ENCODE data around the gene NAGPA.

Gene NAGPA

GRCh38 chr16:5006348-5007193 is 27.2 kb downstream of the NAGPA start:
- Mint-ChIP-seq H3K9me3 (no peaks in the 10 kb centered on the region), H3K4me3 (no peak overlapping the region), H3K36me3 (no peaks in the 10 kb centered on the region), H3K27ac (no peak overlapping the region), H3K4me1 (no peaks in the 10 kb centered on the region)
- ATAC-seq = no peak
- DNase-seq (ENCODE audit: low spot score in 2 of 2) = no peak

GRCh38 chr16:5005916-5006315 is 27.8 kb downstream of the NAGPA start:
- ATAC-seq = no peak

GRCh38 chr16:5004311-5004710 is 29.4 kb downstream of the NAGPA start:
- ATAC-seq = no peak
- no peaks in the 10 kb centered on the region for H3K4me1 Mint-ChIP-seq
- H3K4me3 Mint-ChIP-seq = no peak overlapping the region
- H3K9me3 Mint-ChIP-seq = no peaks in the 10 kb centered on the region
- no peaks in the 10 kb centered on the region for H3K36me3 Mint-ChIP-seq
- no peak for DNase-seq (ENCODE audit: low spot score in 2 of 2)
- H3K27ac Mint-ChIP-seq = no peak overlapping the region

More at GRCh38 chr16:5005916-5006315, 27.8 kb downstream of the NAGPA start:
- Mint-ChIP-seq H3K36me3 (no peaks in the 10 kb centered on the region), H3K4me3 (no peak overlapping the region), H3K4me1 (no peaks in the 10 kb centered on the region), H3K9me3 (no peaks in the 10 kb centered on the region), H3K27ac (no peak overlapping the region)
- DNase-seq (ENCODE audit: low spot score in 2 of 2) = no peak

- Mint-ChIP-seq H3K9me3 (no peaks in the 10 kb centered on the region), H3K4me1 (no peaks in the 10 kb centered on the region), H3K4me3 (no peak overlapping the region), H3K27ac (no peak overlapping the region), H3K36me3 (no peaks in the 10 kb centered on the region)
- no peak for DNase-seq (ENCODE audit: low spot score in 2 of 2)
- ATAC-seq = no peak
Measured at GRCh38 chr16:5003828-5004227, 29.9 kb downstream of the NAGPA start.

- H3K4me3 Mint-ChIP-seq = no peak overlapping the region
- peak; percentile 8 for ATAC-seq
- no peaks in the 10 kb centered on the region for H3K36me3 Mint-ChIP-seq
- no peaks in the 10 kb centered on the region for H3K9me3 Mint-ChIP-seq
- no peak overlapping the region for H3K27ac Mint-ChIP-seq
- no peaks in the 10 kb centered on the region for H3K4me1 Mint-ChIP-seq
- no peak for DNase-seq (ENCODE audit: low spot score in 2 of 2)
Measured at GRCh38 chr16:5003211-5003610, 30.5 kb downstream of the NAGPA start.

GRCh38 chr16:5002699-5003143 is 31.0 kb downstream of the NAGPA start:
- no peak overlapping the region for H3K4me3 Mint-ChIP-seq
- no peaks in the 10 kb centered on the region for H3K4me1 Mint-ChIP-seq
- no peak overlapping the region for H3K27ac Mint-ChIP-seq
- H3K36me3 Mint-ChIP-seq = no peaks in the 10 kb centered on the region
- no peaks in the 10 kb centered on the region for H3K9me3 Mint-ChIP-seq
- ATAC-seq (peak; percentile 16), DNase-seq (ENCODE audit: low spot score in 2 of 2) (no peak)

GRCh38 chr16:5001986-5002385 is 31.7 kb downstream of the NAGPA start:
- H3K27ac Mint-ChIP-seq = no peak overlapping the region
- no peak for ATAC-seq
- H3K4me1 Mint-ChIP-seq = no peaks in the 10 kb centered on the region
- H3K9me3 Mint-ChIP-seq = no peaks in the 10 kb centered on the region
- H3K36me3 Mint-ChIP-seq = no peaks in the 10 kb centered on the region
- no peak for DNase-seq (ENCODE audit: low spot score in 2 of 2)
- H3K4me3 Mint-ChIP-seq = no peak overlapping the region

GRCh38 chr16:5001571-5001970 is 32.2 kb downstream of the NAGPA start:
- Mint-ChIP-seq H3K9me3 (no peaks in the 10 kb centered on the region), H3K36me3 (no peaks in the 10 kb centered on the region), H3K4me3 (no peak overlapping the region), H3K27ac (no peak overlapping the region), H3K4me1 (no peaks in the 10 kb centered on the region)
- ATAC-seq = no peak
- DNase-seq (ENCODE audit: low spot score in 2 of 2) = no peak

- no peak overlapping the region for H3K27ac Mint-ChIP-seq
- H3K4me1 Mint-ChIP-seq = no peaks in the 10 kb centered on the region
- ATAC-seq (no peak), DNase-seq (ENCODE audit: low spot score in 2 of 2) (no peak)
- no peaks in the 10 kb centered on the region for H3K36me3 Mint-ChIP-seq
- H3K4me3 Mint-ChIP-seq = no peak overlapping the region
- no peaks in the 10 kb centered on the region for H3K9me3 Mint-ChIP-seq
Measured at GRCh38 chr16:5000573-5001001, 33.1 kb downstream of the NAGPA start.

- Mint-ChIP-seq H3K4me3 (no peak overlapping the region), H3K4me1 (no peaks in the 10 kb centered on the region), H3K27ac (no peak overlapping the region), H3K36me3 (no peaks in the 10 kb centered on the region), H3K9me3 (no peaks in the 10 kb centered on the region)
- no peak for ATAC-seq
- DNase-seq (ENCODE audit: low spot score in 2 of 2) = no peak
Measured at GRCh38 chr16:4994719-4995434, 38.9 kb downstream of the NAGPA start.

GRCh38 chr16:4991754-4992153 is 42.0 kb downstream of the NAGPA start:
- DNase-seq (ENCODE audit: low spot score in 2 of 2) = no peak

GRCh38 chr16:4990415-4990814 is 43.3 kb downstream of the NAGPA start:
- no peak overlapping the region for H3K4me3 Mint-ChIP-seq
- DNase-seq (ENCODE audit: low spot score in 2 of 2) = no peak
- ATAC-seq = no peak
- H3K36me3 Mint-ChIP-seq = no peaks in the 10 kb centered on the region
- H3K27ac Mint-ChIP-seq = no peak overlapping the region
- H3K9me3 Mint-ChIP-seq = no peaks in the 10 kb centered on the region
- H3K4me1 Mint-ChIP-seq = no peaks in the 10 kb centered on the region

More at GRCh38 chr16:4991754-4992153, 42.0 kb downstream of the NAGPA start:
- Mint-ChIP-seq H3K36me3 (no peaks in the 10 kb centered on the region), H3K4me1 (no peaks in the 10 kb centered on the region), H3K27ac (no peak overlapping the region), H3K4me3 (no peak overlapping the region), H3K9me3 (no peaks in the 10 kb centered on the region)
- ATAC-seq = no peak

- DNase-seq (ENCODE audit: low spot score in 2 of 2) = no peak
- Mint-ChIP-seq H3K9me3 (no peaks in the 10 kb centered on the region), H3K4me1 (no peaks in the 10 kb centered on the region), H3K4me3 (no peak overlapping the region), H3K27ac (no peak overlapping the region), H3K36me3 (no peaks in the 10 kb centered on the region)
- ATAC-seq = no peak
Measured at GRCh38 chr16:4989391-4990006, 44.2 kb downstream of the NAGPA start.

- Mint-ChIP-seq H3K9me3 (no peaks in the 10 kb centered on the region), H3K27ac (no peak overlapping the region), H3K4me3 (no peak overlapping the region), H3K4me1 (no peaks in the 10 kb centered on the region), H3K36me3 (no peaks in the 10 kb centered on the region)
- no peak for DNase-seq (ENCODE audit: low spot score in 2 of 2)
- ATAC-seq = no peak
Measured at GRCh38 chr16:4988647-4989046, 45.1 kb downstream of the NAGPA start.

- ATAC-seq = no peak
- no peak overlapping the region for H3K4me3 Mint-ChIP-seq
Measured at GRCh38 chr16:4987580-4988374, 46.0 kb downstream of the NAGPA start.

More at GRCh38 chr16:4987580-4988374, 46.0 kb downstream of the NAGPA start:
- DNase-seq (ENCODE audit: low spot score in 2 of 2) = no peak
- Mint-ChIP-seq H3K4me1 (no peaks in the 10 kb centered on the region), H3K36me3 (no peaks in the 10 kb centered on the region), H3K27ac (no peak overlapping the region), H3K9me3 (no peaks in the 10 kb centered on the region)

All from stimulated activated effector memory CD8-positive, alpha-beta T cell treated with anti-CD3 and anti-CD28 coated beads, Interleukin-12 subunit alpha, Interleukin-12 subunit beta, amount 100 ng/mL, for 72 hours (primary cell).